ENCODE results near the gene OR6C3. TPM values are rescaled to one million over a fixed set of nuclear protein-coding genes. Genes with fewer than 3 reads are reported as not detected.
"Not testable (repeated sequence)": the region's sequence is repeated elsewhere in the genome, so short reads cannot be mapped to it uniquely, and the experiment has no call there.

Gene OR6C3
- polyA plus RNA-seq (2012; ENCODE audit: insufficient read depth, insufficient read length, low read depth): not detected

- no peaks in the 10 kb centered on the region for H3K27me3 ChIP-seq
- no peaks in the 10 kb centered on the region for H3K4me1 ChIP-seq
- no peak within 1 kb of the TSS for H3K4me3 ChIP-seq (ENCODE audit: low read depth, low read length)
- no peaks in the 10 kb centered on the region for H3K36me3 ChIP-seq
- TF ChIP-seq CTCF (IDR thresholded peaks at IDR 0.05; ENCODE audit: low read depth, low read length): no peak
- DNase-seq: no peak
- no peaks in the 10 kb centered on the region for H3K9me3 ChIP-seq
Observed at GRCh38 chr12:55330446-55330845, at the start of gene OR6C3. TSS of gene OR6C3 (plus strand) at chr12:55330746. CDS start at chr12:55331701, 955 bp downstream.

- Histone ChIP-seq H3K36me3 (no peaks in the 10 kb centered on the region), H3K4me3 (ENCODE audit: low read depth, low read length) (no peak overlapping the region), H3K4me1 (no peaks in the 10 kb centered on the region), H3K9me3 (no peaks in the 10 kb centered on the region), H3K27me3 (no peaks in the 10 kb centered on the region)
- TF ChIP-seq CTCF (IDR thresholded peaks at IDR 0.05; ENCODE audit: low read depth, low read length): no peak
- DNase-seq: no peak
Observed at GRCh38 chr12:55280991-55281390, 49.6 kb upstream of the OR6C3 start.

- Histone ChIP-seq H3K36me3 (no peaks in the 10 kb centered on the region), H3K27me3 (0 out of 2 replicates have a peak, but pooled peaks cover 8% of the 10 kb centered on the region), H3K9me3 (no peaks in the 10 kb centered on the region), H3K4me3 (ENCODE audit: low read depth, low read length) (no peak overlapping the region), H3K4me1 (no peaks in the 10 kb centered on the region)
- TF ChIP-seq CTCF (IDR thresholded peaks at IDR 0.05; ENCODE audit: low read depth, low read length): no peak
- DNase-seq: no peak
Observed at GRCh38 chr12:55289999-55290398, 40.5 kb upstream of the OR6C3 start.

- Histone ChIP-seq H3K4me1 (no peaks in the 10 kb centered on the region), H3K36me3 (no peaks in the 10 kb centered on the region), H3K27me3 (no peaks in the 10 kb centered on the region), H3K9me3 (no peaks in the 10 kb centered on the region), H3K4me3 (ENCODE audit: low read depth, low read length) (no peak within 1 kb of the TSS)
- no peak for DNase-seq
- TF ChIP-seq CTCF (IDR thresholded peaks at IDR 0.05; ENCODE audit: low read depth, low read length): no peak
Observed at GRCh38 chr12:55296469-55296868, 34.1 kb upstream of the OR6C3 start, which contains the start of gene OR6C6. TSS of gene OR6C6 (minus strand) at chr12:55296569. CDS start at chr12:55295232, 1,337 bp downstream.

GRCh38 chr12:55314043-55314442 lies 16.5 kb upstream of the OR6C3 start, which contains the start of gene OR6C1:
TSS of gene OR6C1 (plus strand) at chr12:55314343. CDS start at chr12:55320600, 6,257 bp downstream.
- no peaks in the 10 kb centered on the region for H3K4me1 ChIP-seq
- no peak within 1 kb of the TSS for H3K4me3 ChIP-seq (ENCODE audit: low read depth, low read length)
- DNase-seq: no peak
- no peaks in the 10 kb centered on the region for H3K9me3 ChIP-seq
- H3K36me3 ChIP-seq: no peaks in the 10 kb centered on the region
- H3K27me3 ChIP-seq: no peaks in the 10 kb centered on the region
- no peak for TF ChIP-seq CTCF (IDR thresholded peaks at IDR 0.05; ENCODE audit: low read depth, low read length)

- TF ChIP-seq CTCF (IDR thresholded peaks at IDR 0.05; ENCODE audit: low read depth, low read length): no peak
- no peak overlapping the region for H3K4me3 ChIP-seq (ENCODE audit: low read depth, low read length)
- H3K36me3 ChIP-seq: no peaks in the 10 kb centered on the region
- no peak for DNase-seq
- no peaks in the 10 kb centered on the region for H3K4me1 ChIP-seq
- no peaks in the 10 kb centered on the region for H3K9me3 ChIP-seq
- H3K27me3 ChIP-seq: no peaks in the 10 kb centered on the region
Observed at GRCh38 chr12:55320201-55320600, 10.3 kb upstream of the OR6C3 start.

GRCh38 chr12:55325801-55326200 lies 4.7 kb upstream of the OR6C3 start:
- not testable (repeated sequence) for H3K4me1 ChIP-seq; H3K9me3 ChIP-seq; H3K4me3 ChIP-seq (ENCODE audit: low read depth, low read length); H3K27me3 ChIP-seq; DNase-seq; H3K36me3 ChIP-seq
